ENCODE measurements around the gene ROGDI. TPM values are rescaled to one million over a fixed set of nuclear protein-coding genes. Genes with fewer than 3 reads are reported as not detected.

ROGDI gene
- total and polyA plus RNA-seq, 9 of the 15 experiments (the other 6 are each of a cell fraction or from before 2014, with no cell fraction given), result 0.97 to 37.3 (median 16.5) TPM

GRCh38 chr16:4766875-4767628 lies 35.4 kb downstream of the ROGDI start, which contains the start of gene ZNF500 (continued):
- TF ChIP-seq KLF6 (CRISPR knock-in tag; IDR thresholded peaks at IDR 0.05; ENCODE audit: borderline replicate concordance) (no peak), THAP12 (CRISPR knock-in tag; IDR thresholded peaks at IDR 0.05) (peak; percentile 79; the same call in 1 of the 2 replicates), NKRF (IDR thresholded peaks at IDR 0.05; ENCODE audit: borderline replicate concordance) (peak; percentile 63; the same call in 1 of the 2 replicates), ZBTB1 (CRISPR knock-in tag; IDR thresholded peaks at IDR 0.05; ENCODE audit: borderline replicate concordance, low read depth) (peak; percentile 93; the same call in 1 of the 2 replicates), CHD4 (IDR thresholded peaks at IDR 0.05; ENCODE audit: insufficient read depth, insufficient replicate concordance, low read depth, low read length, poor library complexity, severe bottlenecking) (no peak), POLR2AphosphoS5 (IDR thresholded peaks at IDR 0.05; ENCODE audit: control insufficient read depth, insufficient read depth, low read depth, low read length) (peak; percentile 50; the same call in 1 of the 2 replicates), POLR2B (IDR thresholded peaks at IDR 0.05; ENCODE audit: low read depth, partially characterized antibody) (peak; percentile 64), RHOXF2B (CRISPR knock-in tag; conservative IDR thresholded peaks at IDR 0.05) (no peak), RAD21 (CRISPR knock-in tag; conservative IDR thresholded peaks at IDR 0.05 in 1 of 2, IDR thresholded peaks at IDR 0.05 in 1 of 2) (no peak), NFYB (IDR thresholded peaks at IDR 0.05; ENCODE audit: extremely low read depth, insufficient read length) (peak; percentile 29), RB1 (IDR thresholded peaks at IDR 0.05; ENCODE audit: low read depth) (peak; percentile 68; the same call in 1 of the 2 replicates), ETV1 (tag; conservative IDR thresholded peaks at IDR 0.05; ENCODE audit: low read depth) (no peak), MAFG (tag; conservative IDR thresholded peaks at IDR 0.05) (no peak), NEUROD1 (IDR thresholded peaks at IDR 0.05; ENCODE audit: borderline replicate concordance, low read depth, low read length, partially characterized antibody) (no peak), MNT (conservative IDR thresholded peaks at IDR 0.05) (peak; percentile 75 to 85), ZNF212 (CRISPR knock-in tag; IDR thresholded peaks at IDR 0.05) (no peak), NCOA1 (IDR thresholded peaks at IDR 0.05; ENCODE audit: low read depth) (peak; percentile 33; the same call in 1 of the 2 replicates), KDM2B (CRISPR knock-in tag; IDR thresholded peaks at IDR 0.05) (no peak)

Data from K562 (cell line).